ENCODE data around the gene PTPRF.

DNA sequence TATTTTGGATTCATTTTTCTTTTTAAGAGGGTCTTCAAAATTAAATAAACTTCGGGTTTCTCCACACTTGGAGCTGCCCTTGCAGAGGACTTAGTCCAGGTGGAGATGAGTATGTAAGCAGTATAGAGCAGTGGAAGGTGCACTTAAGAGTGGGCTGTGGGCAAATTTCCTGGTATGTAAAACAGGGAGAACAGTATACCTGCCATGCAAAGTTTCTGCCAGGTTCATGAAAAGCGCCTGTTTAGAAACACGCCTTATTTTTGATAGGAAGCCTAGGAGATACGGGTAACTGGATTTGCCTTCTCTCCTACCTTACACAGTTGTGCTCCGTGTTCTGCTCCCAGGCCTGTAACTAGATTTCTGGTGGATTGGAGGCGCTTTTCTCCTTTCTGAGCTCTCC is 120.5 kb downstream of the PTPRF start:
- TF ChIP-seq FOXM1 (IDR thresholded peaks at IDR 0.05; ENCODE audit: borderline replicate concordance, low read depth) (no peak), YY1 (IDR thresholded peaks at IDR 0.05; ENCODE audit: low read depth) (no peak), EP300 (IDR thresholded peaks at IDR 0.05; ENCODE audit: borderline replicate concordance) (no peak), RAD21 (IDR thresholded peaks at IDR 0.05; ENCODE audit: low read depth) (no peak), CREB1 (IDR thresholded peaks at IDR 0.05; ENCODE audit: low read depth) (no peak), TAF1 (IDR thresholded peaks at IDR 0.05; ENCODE audit: low read depth) (no peak), NFIC (IDR thresholded peaks at IDR 0.05) (no peak), CEBPB (IDR thresholded peaks at IDR 0.05) (no peak), TEAD4 (IDR thresholded peaks at IDR 0.05) (no peak), EGR1 (IDR thresholded peaks at IDR 0.05) (no peak)
- TF ChIP-seq, protein P1, sequence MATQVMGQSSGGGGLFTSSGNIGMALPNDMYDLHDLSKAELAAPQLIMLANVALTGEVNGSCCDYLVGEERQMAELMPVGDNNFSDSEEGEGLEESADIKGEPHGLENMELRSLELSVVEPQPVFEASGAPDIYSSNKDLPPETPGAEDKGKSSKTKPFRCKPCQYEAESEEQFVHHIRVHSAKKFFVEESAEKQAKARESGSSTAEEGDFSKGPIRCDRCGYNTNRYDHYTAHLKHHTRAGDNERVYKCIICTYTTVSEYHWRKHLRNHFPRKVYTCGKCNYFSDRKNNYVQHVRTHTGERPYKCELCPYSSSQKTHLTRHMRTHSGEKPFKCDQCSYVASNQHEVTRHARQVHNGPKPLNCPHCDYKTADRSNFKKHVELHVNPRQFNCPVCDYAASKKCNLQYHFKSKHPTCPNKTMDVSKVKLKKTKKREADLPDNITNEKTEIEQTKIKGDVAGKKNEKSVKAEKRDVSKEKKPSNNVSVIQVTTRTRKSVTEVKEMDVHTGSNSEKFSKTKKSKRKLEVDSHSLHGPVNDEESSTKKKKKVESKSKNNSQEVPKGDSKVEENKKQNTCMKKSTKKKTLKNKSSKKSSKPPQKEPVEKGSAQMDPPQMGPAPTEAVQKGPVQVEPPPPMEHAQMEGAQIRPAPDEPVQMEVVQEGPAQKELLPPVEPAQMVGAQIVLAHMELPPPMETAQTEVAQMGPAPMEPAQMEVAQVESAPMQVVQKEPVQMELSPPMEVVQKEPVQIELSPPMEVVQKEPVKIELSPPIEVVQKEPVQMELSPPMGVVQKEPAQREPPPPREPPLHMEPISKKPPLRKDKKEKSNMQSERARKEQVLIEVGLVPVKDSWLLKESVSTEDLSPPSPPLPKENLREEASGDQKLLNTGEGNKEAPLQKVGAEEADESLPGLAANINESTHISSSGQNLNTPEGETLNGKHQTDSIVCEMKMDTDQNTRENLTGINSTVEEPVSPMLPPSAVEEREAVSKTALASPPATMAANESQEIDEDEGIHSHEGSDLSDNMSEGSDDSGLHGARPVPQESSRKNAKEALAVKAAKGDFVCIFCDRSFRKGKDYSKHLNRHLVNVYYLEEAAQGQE (IDR thresholded peaks at IDR 0.05; ENCODE audit: low read depth) = no peak
- TF ChIP-seq, protein P2, sequence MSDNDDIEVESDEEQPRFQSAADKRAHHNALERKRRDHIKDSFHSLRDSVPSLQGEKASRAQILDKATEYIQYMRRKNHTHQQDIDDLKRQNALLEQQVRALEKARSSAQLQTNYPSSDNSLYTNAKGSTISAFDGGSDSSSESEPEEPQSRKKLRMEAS (IDR thresholded peaks at IDR 0.05) = no peak
- TF ChIP-seq, protein P3, sequence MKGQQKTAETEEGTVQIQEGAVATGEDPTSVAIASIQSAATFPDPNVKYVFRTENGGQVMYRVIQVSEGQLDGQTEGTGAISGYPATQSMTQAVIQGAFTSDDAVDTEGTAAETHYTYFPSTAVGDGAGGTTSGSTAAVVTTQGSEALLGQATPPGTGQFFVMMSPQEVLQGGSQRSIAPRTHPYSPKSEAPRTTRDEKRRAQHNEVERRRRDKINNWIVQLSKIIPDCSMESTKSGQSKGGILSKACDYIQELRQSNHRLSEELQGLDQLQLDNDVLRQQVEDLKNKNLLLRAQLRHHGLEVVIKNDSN (IDR thresholded peaks at IDR 0.05) = no peak
